Measurements from ENCODE around the gene CTNNBIP1. TPM values are rescaled to one million over a fixed set of nuclear protein-coding genes. Genes with fewer than 3 reads are reported as not detected.

The CTNNBIP1 gene
- polyA plus RNA-seq, 1 of the 3 experiments (the other 2 are of a cell fraction): 57.6 TPM

- H3K27me3 ChIP-seq (ENCODE audit: insufficient read depth): no peaks in the 10 kb centered on the region
- peaks cover 3% of the 10 kb centered on the region for H3F3A ChIP-seq (replicated peaks; ENCODE audit: insufficient read depth)
- no peak overlapping the region for H3K4me3 ChIP-seq (ENCODE audit: low read depth in 2 of 2, low read length in 1 of 2)
- H3K27ac ChIP-seq (ENCODE audit: low read depth in 2 of 2, low read length in 1 of 2): no peak overlapping the region
- H3K79me2 ChIP-seq (ENCODE audit: insufficient read depth): peaks cover 90% of the 10 kb centered on the region
- H2AFZ ChIP-seq (ENCODE audit: low read depth): no peak overlapping the region
- no peak for TF ChIP-seq RCOR1 (IDR thresholded peaks at IDR 0.05; ENCODE audit: low read length)
- no peak for TF ChIP-seq IRF3 (IDR thresholded peaks at IDR 0.05; ENCODE audit: low read depth, low read length)
- no peak for TF ChIP-seq CTCF (IDR thresholded peaks at IDR 0.05)
- no peak for TF ChIP-seq RXRA (IDR thresholded peaks at IDR 0.05; ENCODE audit: borderline replicate concordance, low read depth)
- TF ChIP-seq RFX5 (IDR thresholded peaks at IDR 0.05; ENCODE audit: low read length): no peak
- TF ChIP-seq REST (IDR thresholded peaks at IDR 0.05; ENCODE audit: low read depth, low read length): no peak
- TF ChIP-seq TCF12 (IDR thresholded peaks at IDR 0.05): no peak
- CTCF ChIA-PET: no interaction called here
- H3K4me2 ChIP-seq: no peak overlapping the region
- H3K36me3 ChIP-seq (replicated peaks in 1 of 2; ENCODE audit: control insufficient read depth in 1 of 2, insufficient read depth in 2 of 2, low read length in 1 of 2): no peaks in the 10 kb centered on the region
- no peaks in the 10 kb centered on the region for H3K9me3 ChIP-seq
- H3K9me2 ChIP-seq: no peaks in the 10 kb centered on the region
- peaks cover 0 to 4% of the 10 kb centered on the region in 2 experiments; a peak in 2 of 4 replicates for H3K4me1 ChIP-seq (ENCODE audit: control insufficient read depth in 1 of 2, insufficient read depth in 2 of 2, low read depth in 1 of 2, low read length in 1 of 2)
- peaks cover 28% of the 10 kb centered on the region for H4K20me1 ChIP-seq (ENCODE audit: insufficient read depth)
- DNase-seq: no peak
- WGBS (ENCODE audit: low lambda C conversion rate): 69% methylated on average over 7 of the region's 8 CpGs
- POLR2A ChIA-PET: no interaction called here
- no peak overlapping the region for H3K9ac ChIP-seq
Measured at GRCh38 chr1:9809100-9809510, 101.0 kb downstream of the CTNNBIP1 start.

- H3K36me3 ChIP-seq (replicated peaks in 1 of 2; ENCODE audit: control insufficient read depth in 1 of 2, insufficient read depth in 2 of 2, low read length in 1 of 2): no peaks in the 10 kb centered on the region
- peaks cover 3% of the 10 kb centered on the region for H3F3A ChIP-seq (replicated peaks; ENCODE audit: insufficient read depth)
- no peak for DNase-seq
- no peak overlapping the region for H3K4me3 ChIP-seq (ENCODE audit: low read depth in 2 of 2, low read length in 1 of 2)
- no peak overlapping the region for H3K4me2 ChIP-seq
- ChIA-PET CTCF (no interaction called here), POLR2A (no interaction called here)
- peaks cover 87% of the 10 kb centered on the region for H3K79me2 ChIP-seq (ENCODE audit: insufficient read depth)
- H2AFZ ChIP-seq (ENCODE audit: low read depth): no peak overlapping the region
- no peaks in the 10 kb centered on the region for H3K27me3 ChIP-seq (ENCODE audit: insufficient read depth)
- no peak overlapping the region for H3K27ac ChIP-seq (ENCODE audit: low read depth in 2 of 2, low read length in 1 of 2)
- H3K9ac ChIP-seq: no peak overlapping the region
- 91% methylated on average over 4 of the region's 8 CpGs for WGBS (ENCODE audit: low lambda C conversion rate)
- peaks cover 0 to 4% of the 10 kb centered on the region in 2 experiments; a peak in 2 of 4 replicates for H3K4me1 ChIP-seq (ENCODE audit: control insufficient read depth in 1 of 2, insufficient read depth in 2 of 2, low read depth in 1 of 2, low read length in 1 of 2)
- no peaks in the 10 kb centered on the region for H3K9me3 ChIP-seq
- H4K20me1 ChIP-seq (ENCODE audit: insufficient read depth): peaks cover 28% of the 10 kb centered on the region
- H3K9me2 ChIP-seq: no peaks in the 10 kb centered on the region
- TF ChIP-seq RCOR1 (IDR thresholded peaks at IDR 0.05; ENCODE audit: low read length) (no peak), SIN3A (IDR thresholded peaks at IDR 0.05; ENCODE audit: borderline replicate concordance, low read depth, low read length) (no peak), FOXM1 (IDR thresholded peaks at IDR 0.05; ENCODE audit: low read depth) (no peak), FOSL2 (IDR thresholded peaks at IDR 0.05; ENCODE audit: borderline replicate concordance, low read depth) (no peak), SMC3 (IDR thresholded peaks at IDR 0.05; ENCODE audit: low read depth, low read length) (no peak), MXI1 (IDR thresholded peaks at IDR 0.05; ENCODE audit: low read depth, low read length) (no peak), NRF1 (IDR thresholded peaks at IDR 0.05; ENCODE audit: low read depth, low read length) (no peak), CHD2 (IDR thresholded peaks at IDR 0.05; ENCODE audit: low read length, partially characterized antibody) (no peak), RAD21 (IDR thresholded peaks at IDR 0.05; ENCODE audit: low read length) (no peak), TAF1 (IDR thresholded peaks at IDR 0.05; ENCODE audit: borderline replicate concordance, low read depth, low read length) (no peak), YY1 (IDR thresholded peaks at IDR 0.05; ENCODE audit: low read depth) (no peak), IRF3 (IDR thresholded peaks at IDR 0.05; ENCODE audit: low read depth, low read length) (no peak), MAX (IDR thresholded peaks at IDR 0.05; ENCODE audit: low read depth) (no peak), USF2 (IDR thresholded peaks at IDR 0.05; ENCODE audit: borderline replicate concordance, low read depth, low read length) (no peak)
Measured at GRCh38 chr1:9808459-9808858, 101.6 kb downstream of the CTNNBIP1 start.

Measured in SK-N-SH (cell line).